Suprapubic skin (tissue), 4 donors: Measurements from ENCODE around the gene UBE2D2. TPM values are rescaled to one million over a fixed set of nuclear protein-coding genes. Genes with fewer than 3 reads are reported as not detected.
A peak's percentile ranks its signal among the peaks of the same experiment; 100 is the strongest.

Experiments used
- DNase-seq, 2 donors: peaks; one replicate each; pipeline ENCODE4 v3.0.0-alpha.2; 2019; ENCODE audit warnings: low spot score in 2 of 2
- H3K27ac ChIP-seq: fragments of 200-600 bp; sonication (generic); one replicate; pipeline ENCODE4 v1.5.1; 2019
- H3K27me3 ChIP-seq: fragments of 200-600 bp; sonication (generic); one replicate; pipeline ENCODE4 v1.5.1; 2019
- H3K36me3 ChIP-seq: fragments of 200-600 bp; sonication (generic); one replicate; pipeline ENCODE4 v1.5.1; 2019
- H3K4me1 ChIP-seq: fragments of 200-600 bp; sonication (generic); one replicate; pipeline ENCODE4 v1.5.1; 2019
- H3K4me3 ChIP-seq: fragments of 200-600 bp; sonication (generic); one replicate; pipeline ENCODE4 v1.5.1; 2019; ENCODE audit warnings: mild to moderate bottlenecking
- H3K9me3 ChIP-seq: fragments of 200-600 bp; sonication (generic); one replicate; pipeline ENCODE4 v1.5.1; 2019
- EP300 ChIP-seq: sonication (generic); formaldehyde crosslinking; IDR thresholded peaks from one replicate; pipeline ENCODE4 v1.6.1; 2017; ENCODE audit warnings: antibody characterized with exemption
- POLR2A ChIP-seq, 2 donors: fragments of 450-650 bp; IDR thresholded peaks; one replicate each; pipeline ENCODE4 v1.6.1; 2017; ENCODE audit warnings: antibody characterized with exemption in 2 of 2, mild to moderate bottlenecking in 2 of 2, moderate library complexity in 2 of 2
- POLR2AphosphoS5 ChIP-seq, 3 donors: sonication (generic); formaldehyde crosslinking; IDR thresholded peaks; one replicate each; pipeline ENCODE4 v1.6.1; 2017; ENCODE audit warnings: antibody characterized with exemption in 3 of 3
- WGBS: methylation state at CpG from one replicate; pipeline ENCODE4 v1.1.5; 2018; 5-methylcytosine and 5-hydroxymethylcytosine counted together
- total RNA-seq, 4 donors: library from RNA; depleted of rRNA; stranded (reverse); fragments of >200 nt; gene quantifications; one replicate each; pipeline ENCODE4 v1.1.0, GENCODE V29; 2016
- TF ChIP-seq, protein P1 (sequence below), 2 donors: fragments of 200-600 bp in 1 of 2; fragments of 450-650 bp in 1 of 2; sonication (generic) in 1 of 2; IDR thresholded peaks; one replicate each; pipeline ENCODE4 v1.5.1; 2016 to 2019; ENCODE audit warnings: antibody characterized with exemption in 2 of 2, mild to moderate bottlenecking in 1 of 2, moderate library complexity in 1 of 2

The UBE2D2 gene
- total RNA-seq, 4 donors from 2014 or later = 56.6 to 70.2 (median 58.0) TPM

DNA sequence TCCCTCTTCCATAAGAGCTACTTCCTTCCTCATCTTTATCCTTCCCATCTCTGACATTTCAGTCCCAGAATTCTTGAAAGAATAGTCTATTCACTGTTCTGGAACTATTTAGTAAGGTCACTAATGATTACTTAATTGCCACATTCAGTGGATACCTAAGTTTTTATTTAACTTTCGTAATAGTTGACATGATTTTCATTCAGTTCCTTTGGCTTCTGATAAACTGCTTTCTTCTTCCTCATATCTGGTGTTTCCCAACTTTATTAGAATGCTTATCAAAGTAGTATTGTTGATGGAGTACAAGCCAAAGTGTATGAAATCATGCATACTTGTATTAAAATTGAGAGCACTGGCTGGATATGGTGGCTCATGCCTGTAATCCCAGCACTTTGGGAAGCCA, 10.8 kb downstream of the UBE2D2 start:
- Histone ChIP-seq H3K27me3 (no peaks in the 10 kb centered on the region), H3K36me3 (peaks cover 6% of the 10 kb centered on the region), H3K4me1 (peaks cover 44% of the 10 kb centered on the region), H3K9me3 (no peaks in the 10 kb centered on the region), H3K4me3 (no peak overlapping the region), H3K27ac (no peak overlapping the region)
- WGBS = 66% methylated on average over 1 of the region's 1 CpG
- TF ChIP-seq, protein P1, sequence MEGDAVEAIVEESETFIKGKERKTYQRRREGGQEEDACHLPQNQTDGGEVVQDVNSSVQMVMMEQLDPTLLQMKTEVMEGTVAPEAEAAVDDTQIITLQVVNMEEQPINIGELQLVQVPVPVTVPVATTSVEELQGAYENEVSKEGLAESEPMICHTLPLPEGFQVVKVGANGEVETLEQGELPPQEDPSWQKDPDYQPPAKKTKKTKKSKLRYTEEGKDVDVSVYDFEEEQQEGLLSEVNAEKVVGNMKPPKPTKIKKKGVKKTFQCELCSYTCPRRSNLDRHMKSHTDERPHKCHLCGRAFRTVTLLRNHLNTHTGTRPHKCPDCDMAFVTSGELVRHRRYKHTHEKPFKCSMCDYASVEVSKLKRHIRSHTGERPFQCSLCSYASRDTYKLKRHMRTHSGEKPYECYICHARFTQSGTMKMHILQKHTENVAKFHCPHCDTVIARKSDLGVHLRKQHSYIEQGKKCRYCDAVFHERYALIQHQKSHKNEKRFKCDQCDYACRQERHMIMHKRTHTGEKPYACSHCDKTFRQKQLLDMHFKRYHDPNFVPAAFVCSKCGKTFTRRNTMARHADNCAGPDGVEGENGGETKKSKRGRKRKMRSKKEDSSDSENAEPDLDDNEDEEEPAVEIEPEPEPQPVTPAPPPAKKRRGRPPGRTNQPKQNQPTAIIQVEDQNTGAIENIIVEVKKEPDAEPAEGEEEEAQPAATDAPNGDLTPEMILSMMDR (IDR thresholded peaks at IDR 0.05) = no peak
- TF ChIP-seq EP300 (no peak), POLR2A (IDR thresholded peaks at IDR 0.05) (no peak), POLR2AphosphoS5 (IDR thresholded peaks at IDR 0.05) (no peak)
- DNase-seq = no peak

GRCh38 chr5:139574641-139575312, 13.6 kb downstream of the UBE2D2 start:
- H3K4me3 ChIP-seq = no peak overlapping the region
- H3K27ac ChIP-seq = no peak overlapping the region
- H3K9me3 ChIP-seq = no peaks in the 10 kb centered on the region
- peaks cover 6% of the 10 kb centered on the region for H3K36me3 ChIP-seq
- TF ChIP-seq, protein P1 (IDR thresholded peaks at IDR 0.05) = peak in 1 of 2 donors; percentile 11
- TF ChIP-seq POLR2A (IDR thresholded peaks at IDR 0.05) (no peak), POLR2AphosphoS5 (IDR thresholded peaks at IDR 0.05) (no peak)
- no peaks in the 10 kb centered on the region for H3K27me3 ChIP-seq
- H3K4me1 ChIP-seq = peaks cover 46% of the 10 kb centered on the region
- WGBS = 72% methylated on average over 4 of the region's 4 CpGs
- DNase-seq = no peak

DNA sequence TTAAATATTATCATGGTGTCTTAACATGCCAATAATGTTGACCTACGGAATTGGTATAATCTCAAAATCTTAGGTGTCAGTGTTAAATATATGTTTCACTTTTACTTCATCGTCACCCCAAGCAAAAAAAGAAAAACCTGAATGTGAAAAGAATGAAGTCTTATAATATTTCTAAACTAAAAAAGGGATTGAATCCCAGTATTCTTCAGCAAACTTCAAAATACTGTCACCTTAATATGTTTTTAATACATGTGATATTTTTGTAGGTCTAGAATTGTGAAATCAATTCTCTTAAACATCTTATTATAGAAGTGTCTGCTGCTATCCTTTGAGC, 14.1 kb downstream of the UBE2D2 start:
- Histone ChIP-seq H3K36me3 (peaks cover 4% of the 10 kb centered on the region), H3K27me3 (no peaks in the 10 kb centered on the region), H3K27ac (no peak overlapping the region), H3K4me1 (peaks cover 43% of the 10 kb centered on the region), H3K9me3 (no peaks in the 10 kb centered on the region), H3K4me3 (no peak overlapping the region)
- whole genome bisulfite sequencing = 78% methylated on average over 2 of the region's 2 CpGs
- no peak for DNase-seq
- TF ChIP-seq, protein P1 (IDR thresholded peaks at IDR 0.05) = no peak
- TF ChIP-seq POLR2AphosphoS5 (IDR thresholded peaks at IDR 0.05) (no peak), EP300 (no peak), POLR2A (IDR thresholded peaks at IDR 0.05) (no peak)

GRCh38 chr5:139575751-139576150, 14.6 kb downstream of the UBE2D2 start:
- WGBS = 82% methylated on average over 4 of the region's 4 CpGs
- H3K4me3 ChIP-seq = no peak overlapping the region
- H3K9me3 ChIP-seq = no peaks in the 10 kb centered on the region
- TF ChIP-seq POLR2A (IDR thresholded peaks at IDR 0.05) (no peak), EP300 (no peak), POLR2AphosphoS5 (IDR thresholded peaks at IDR 0.05) (no peak)
- TF ChIP-seq, protein P1 (IDR thresholded peaks at IDR 0.05) = no peak
- peaks cover 41% of the 10 kb centered on the region for H3K4me1 ChIP-seq
- peaks cover under 1% of the 10 kb centered on the region for H3K36me3 ChIP-seq
- DNase-seq = no peak
- H3K27me3 ChIP-seq = no peaks in the 10 kb centered on the region
- H3K27ac ChIP-seq = no peak overlapping the region

DNA sequence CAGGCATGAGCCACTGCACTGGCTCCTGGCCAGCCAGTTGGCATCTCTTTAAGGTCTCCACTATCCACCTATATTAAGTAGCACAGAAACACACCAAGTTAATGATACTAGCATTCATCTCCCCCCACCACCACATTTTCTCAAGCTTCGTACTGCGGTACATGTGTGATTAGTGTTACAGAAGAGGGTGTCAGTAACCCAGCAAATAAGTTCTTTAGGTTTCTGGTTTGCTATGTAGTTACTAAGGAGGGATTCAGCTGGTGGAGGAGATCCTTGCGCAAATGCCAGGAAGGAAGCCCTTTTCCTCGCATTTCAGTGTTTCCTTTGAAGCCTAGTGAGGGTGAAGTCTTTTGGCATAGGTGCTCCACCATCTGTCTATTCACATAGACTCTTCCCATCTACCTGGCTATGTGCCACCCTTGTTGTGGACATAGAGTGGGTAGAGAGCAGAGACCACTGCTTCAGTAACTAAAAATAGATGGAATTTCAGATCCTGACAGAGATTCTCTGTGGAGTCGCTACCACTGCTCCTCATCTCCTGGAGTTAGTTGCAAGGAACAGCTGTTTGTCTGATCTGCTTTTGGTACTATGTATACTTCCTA, 16.7 kb downstream of the UBE2D2 start:
- H3K9me3 ChIP-seq = no peaks in the 10 kb centered on the region
- TF ChIP-seq POLR2AphosphoS5 (IDR thresholded peaks at IDR 0.05) (no peak), POLR2A (IDR thresholded peaks at IDR 0.05) (no peak), EP300 (no peak)
- TF ChIP-seq, protein P1 (IDR thresholded peaks at IDR 0.05) = no peak
- WGBS = 83% methylated on average over 5 of the region's 5 CpGs
- no peaks in the 10 kb centered on the region for H3K36me3 ChIP-seq
- DNase-seq = no peak
- H3K4me3 ChIP-seq = no peak overlapping the region
- H3K4me1 ChIP-seq = peaks cover 25% of the 10 kb centered on the region
- no peaks in the 10 kb centered on the region for H3K27me3 ChIP-seq
- H3K27ac ChIP-seq = no peak overlapping the region
